ENCODE results near the gene RASL10B.

- no peak for TF ChIP-seq CTCF (conservative IDR thresholded peaks at IDR 0.05 in 1 of 2, IDR thresholded peaks at IDR 0.05 in 1 of 2; ENCODE audit: low read depth in 1 of 2, low read length in 2 of 2)
- TF ChIP-seq EZH2 (IDR thresholded peaks at IDR 0.05; ENCODE audit: low read length, missing control alignments) = no peak
These were observed 33.8 kb downstream of the RASL10B start for GRCh38 chr17:35765086-35765710.
